Measurements from ENCODE around the gene NRG3.

Gene NRG3

GRCh38 chr10:82914655-82915136, 1039.7 kb downstream of the NRG3 start:
- intact Hi-C loops (cut with DNase I; ENCODE audit: low total_unique reads): no loop called here
- Histone ChIP-seq H3K4me1 (peaks cover 0 to 3% (median 0%) of the 10 kb centered on the region in 4 donors), H3K9me3 (no peaks in the 10 kb centered on the region), H3K27ac (no peak overlapping the region), H3K27me3 (no peaks in the 10 kb centered on the region), H3K36me3 (no peaks in the 10 kb centered on the region), H3K4me3 (no peak overlapping the region)
- DNase-seq: no peak
- no peak for TF ChIP-seq CTCF (IDR thresholded peaks at IDR 0.05)

GRCh38 chr10:82916941-82917340, 1041.9 kb downstream of the NRG3 start:
- DNase-seq: no peak
- no peak overlapping the region for H3K4me3 ChIP-seq

GRCh38 chr10:82918022-82918421, 1043.0 kb downstream of the NRG3 start:
- intact Hi-C loops (cut with DNase I; ENCODE audit: low total_unique reads): no loop called here
- no peaks in the 10 kb centered on the region for H3K36me3 ChIP-seq

More at GRCh38 chr10:82916941-82917340, 1041.9 kb downstream of the NRG3 start:
- intact Hi-C loops (cut with DNase I; ENCODE audit: low total_unique reads): no loop called here
- Histone ChIP-seq H3K4me1 (peaks cover 0 to 3% (median 0%) of the 10 kb centered on the region in 4 donors), H3K27ac (no peak overlapping the region), H3K36me3 (no peaks in the 10 kb centered on the region), H3K27me3 (no peaks in the 10 kb centered on the region), H3K9me3 (no peaks in the 10 kb centered on the region)
- TF ChIP-seq CTCF (IDR thresholded peaks at IDR 0.05): no peak

GRCh38 chr10:82922046-82922445, 1047.1 kb downstream of the NRG3 start:
- H3K27me3 ChIP-seq: no peaks in the 10 kb centered on the region
- TF ChIP-seq CTCF (IDR thresholded peaks at IDR 0.05): no peak
- no peak overlapping the region for H3K4me3 ChIP-seq
- no peaks in the 10 kb centered on the region for H3K36me3 ChIP-seq
- intact Hi-C loops (cut with DNase I; ENCODE audit: low total_unique reads): no loop called here
- peaks cover 0 to 3% (median 0%) of the 10 kb centered on the region in 4 donors for H3K4me1 ChIP-seq
- DNase-seq: no peak
- no peaks in the 10 kb centered on the region for H3K9me3 ChIP-seq
- no peak overlapping the region for H3K27ac ChIP-seq

More at GRCh38 chr10:82918022-82918421, 1043.0 kb downstream of the NRG3 start:
- DNase-seq: no peak
- peaks cover 0 to 3% (median 0%) of the 10 kb centered on the region in 4 donors for H3K4me1 ChIP-seq
- no peaks in the 10 kb centered on the region for H3K9me3 ChIP-seq
- no peak for TF ChIP-seq CTCF (IDR thresholded peaks at IDR 0.05)
- H3K27ac ChIP-seq: no peak overlapping the region
- no peaks in the 10 kb centered on the region for H3K27me3 ChIP-seq
- no peak overlapping the region for H3K4me3 ChIP-seq

GRCh38 chr10:82922755-82923154, 1047.8 kb downstream of the NRG3 start:
- Histone ChIP-seq H3K27me3 (no peaks in the 10 kb centered on the region), H3K36me3 (no peaks in the 10 kb centered on the region), H3K9me3 (no peaks in the 10 kb centered on the region), H3K27ac (no peak overlapping the region), H3K4me1 (peaks cover 0 to 3% (median 0%) of the 10 kb centered on the region in 4 donors), H3K4me3 (no peak overlapping the region)
- intact Hi-C loops (cut with DNase I; ENCODE audit: low total_unique reads): no loop called here
- DNase-seq: no peak
- no peak for TF ChIP-seq CTCF (IDR thresholded peaks at IDR 0.05)

- intact Hi-C loops (cut with DNase I; ENCODE audit: low total_unique reads): no loop called here
Measured at GRCh38 chr10:82924711-82925110, 1049.7 kb downstream of the NRG3 start.

More at GRCh38 chr10:82924711-82925110, 1049.7 kb downstream of the NRG3 start:
- H3K27me3 ChIP-seq: no peaks in the 10 kb centered on the region
- H3K4me1 ChIP-seq: no peaks in the 10 kb centered on the region
- no peak for TF ChIP-seq CTCF (IDR thresholded peaks at IDR 0.05)
- DNase-seq: no peak
- H3K4me3 ChIP-seq: no peak overlapping the region
- H3K27ac ChIP-seq: no peak overlapping the region
- H3K36me3 ChIP-seq: no peaks in the 10 kb centered on the region
- no peaks in the 10 kb centered on the region for H3K9me3 ChIP-seq

Data from tibial artery (tissue), 4 donors.